NCI-H748 (cell line): ENCODE measurements around the gene DCAF10.
"Not testable (repeated sequence)": the region's sequence is repeated elsewhere in the genome, so short reads cannot be mapped to it uniquely, and the experiment has no call there.

Source experiments
- DNase-seq: peaks from one replicate; lab custom pipeline; 2025; ENCODE audit not compliant: unreplicated experiment; lab: John Stamatoyannopoulos, UW

The DCAF10 gene

GRCh38 chr9:37790096-37790495, 10.5 kb upstream of the DCAF10 start:
- DNase-seq: no peak

- DNase-seq: no peak
Observed at GRCh38 chr9:37792122-37792521, 8.5 kb upstream of the DCAF10 start.

- DNase-seq: no peak
Observed at GRCh38 chr9:37796232-37796631, 4.4 kb upstream of the DCAF10 start.

- no peak for DNase-seq
Observed at GRCh38 chr9:37798677-37799076, 1.9 kb upstream of the DCAF10 start.

- DNase-seq: no peak
Observed at GRCh38 chr9:37801287-37801850, 772 bp downstream of the DCAF10 start.

- no peak for DNase-seq
Observed at GRCh38 chr9:37801959-37802711, 1.5 kb downstream of the DCAF10 start.

- no peak for DNase-seq
Observed at GRCh38 chr9:37806271-37806670, 5.7 kb downstream of the DCAF10 start.

- not testable (repeated sequence) for DNase-seq
Observed at GRCh38 chr9:37809676-37810075, 9.1 kb downstream of the DCAF10 start.

GRCh38 chr9:37811906-37812476, 11.4 kb downstream of the DCAF10 start:
- DNase-seq: no peak

- DNase-seq: no peak
Observed at GRCh38 chr9:37812773-37813379, 12.3 kb downstream of the DCAF10 start.

- DNase-seq: no peak
Observed at GRCh38 chr9:37818849-37819248, 18.3 kb downstream of the DCAF10 start.

GRCh38 chr9:37820142-37820541, 19.5 kb downstream of the DCAF10 start:
- no peak for DNase-seq

GRCh38 chr9:37825174-37825573, 24.6 kb downstream of the DCAF10 start:
- DNase-seq: not testable (repeated sequence)

- DNase-seq: no peak
Observed at GRCh38 chr9:37827483-37828165, 27.0 kb downstream of the DCAF10 start.

GRCh38 chr9:37835821-37836220, 35.2 kb downstream of the DCAF10 start:
- DNase-seq: no peak

GRCh38 chr9:37836386-37836785, 35.8 kb downstream of the DCAF10 start:
- DNase-seq: no peak

- no peak for DNase-seq
Observed at GRCh38 chr9:37839496-37840461, 39.2 kb downstream of the DCAF10 start.

GRCh38 chr9:37840560-37841194, 40.1 kb downstream of the DCAF10 start:
- DNase-seq: no peak

GRCh38 chr9:37852222-37852621, 51.6 kb downstream of the DCAF10 start:
- DNase-seq: no peak

GRCh38 chr9:37856551-37856950, 56.0 kb downstream of the DCAF10 start:
- no peak for DNase-seq
